Lower leg skin (tissue), 4 donors: ENCODE results near the gene ZNF648. TPM values are rescaled to one million over a fixed set of nuclear protein-coding genes. Genes with fewer than 3 reads are reported as not detected.
A peak's percentile ranks its signal among the peaks of the same experiment; 100 is the strongest.

Source experiments
- DNase-seq, 2 donors: peaks; one replicate each; pipeline ENCODE4 v3.0.0-alpha.2; 2019; ENCODE audit warnings: low spot score in 2 of 2
- H3K4me3 ChIP-seq: fragments of 200-600 bp; sonication (generic); 2 replicates; pipeline ENCODE4 v1.5.1; 2017; ENCODE audit warnings: mild to moderate bottlenecking, low read depth; ENCODE audit not compliant: poor library complexity, severe bottlenecking
- POLR2A ChIP-seq, 2 donors: fragments of 450-650 bp; IDR thresholded peaks; one replicate each; pipeline ENCODE4 v1.6.1; 2016 to 2017; ENCODE audit warnings: antibody characterized with exemption in 2 of 2, mild to moderate bottlenecking in 1 of 2, moderate library complexity in 1 of 2
- WGBS, 2 donors: methylation state at CpG; one replicate each; pipeline ENCODE4 v1.1.5; 2018; 5-methylcytosine and 5-hydroxymethylcytosine counted together
- intact Hi-C: fragments of 100-400 bp; cut with DNase I; formaldehyde crosslinking; loops from one replicate; pipeline ENCODE4 v1.15.0; 2023; ENCODE audit warnings: low total_unique reads
- total RNA-seq, 4 donors: library from RNA; depleted of rRNA; stranded (reverse); fragments of >200 nt; gene quantifications; one replicate each; pipeline ENCODE4 v1.1.0, GENCODE V29; 2016
- TF ChIP-seq, protein P1 (sequence below), 3 donors: fragments of 450-650 bp; IDR thresholded peaks; one replicate each; pipeline ENCODE4 v1.5.1; 2016; ENCODE audit warnings: antibody characterized with exemption in 3 of 3, mild to moderate bottlenecking in 3 of 3, moderate library complexity in 2 of 3

ZNF648 gene
- total RNA-seq, 4 donors from 2014 or later: 0.04 to 0.57 (median 0.09) TPM

DNA sequence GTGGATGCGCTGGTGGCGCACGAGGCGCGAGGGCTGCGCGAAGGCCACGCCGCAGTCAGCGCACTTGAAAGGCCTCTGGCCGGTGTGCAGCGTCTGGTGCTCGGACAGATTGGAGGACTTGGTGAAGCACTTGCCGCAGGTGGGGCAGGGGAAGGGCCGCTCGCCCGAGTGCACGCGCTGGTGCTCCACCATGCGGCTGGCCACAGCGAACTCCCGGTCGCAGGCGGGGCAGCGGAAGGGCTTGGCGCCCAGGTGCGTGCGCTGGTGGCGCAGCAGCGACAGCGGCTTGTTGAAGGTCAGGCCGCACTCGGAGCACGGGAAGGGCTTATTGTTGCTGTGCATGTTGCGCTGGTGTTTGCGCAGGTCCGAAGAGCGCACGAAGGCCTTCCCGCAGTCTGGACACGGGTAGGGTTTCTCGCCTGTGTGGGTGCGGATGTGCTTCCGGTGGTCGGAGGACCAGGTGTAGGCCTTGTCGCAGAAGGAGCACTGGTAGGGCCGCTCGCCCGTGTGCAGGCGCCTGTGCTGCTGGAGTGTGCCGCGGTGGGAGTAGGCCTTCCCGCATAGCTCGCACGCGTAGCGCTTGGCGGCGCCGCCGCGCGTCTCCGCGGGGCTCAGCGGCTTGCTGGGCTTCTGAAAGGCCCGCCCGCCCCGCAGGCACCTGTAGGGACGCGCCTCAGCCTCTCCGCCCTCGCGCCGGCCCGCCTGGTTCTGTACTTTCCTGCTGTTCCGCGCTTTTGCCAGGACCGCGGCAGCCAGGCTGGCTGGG, 4.7 kb downstream of the ZNF648 start:
- 28 to 40% methylated on average over 59 to 66 of the region's 80 CpGs for WGBS, 2 donors
- no peak overlapping the region for H3K4me3 ChIP-seq
- TF ChIP-seq, protein P1, sequence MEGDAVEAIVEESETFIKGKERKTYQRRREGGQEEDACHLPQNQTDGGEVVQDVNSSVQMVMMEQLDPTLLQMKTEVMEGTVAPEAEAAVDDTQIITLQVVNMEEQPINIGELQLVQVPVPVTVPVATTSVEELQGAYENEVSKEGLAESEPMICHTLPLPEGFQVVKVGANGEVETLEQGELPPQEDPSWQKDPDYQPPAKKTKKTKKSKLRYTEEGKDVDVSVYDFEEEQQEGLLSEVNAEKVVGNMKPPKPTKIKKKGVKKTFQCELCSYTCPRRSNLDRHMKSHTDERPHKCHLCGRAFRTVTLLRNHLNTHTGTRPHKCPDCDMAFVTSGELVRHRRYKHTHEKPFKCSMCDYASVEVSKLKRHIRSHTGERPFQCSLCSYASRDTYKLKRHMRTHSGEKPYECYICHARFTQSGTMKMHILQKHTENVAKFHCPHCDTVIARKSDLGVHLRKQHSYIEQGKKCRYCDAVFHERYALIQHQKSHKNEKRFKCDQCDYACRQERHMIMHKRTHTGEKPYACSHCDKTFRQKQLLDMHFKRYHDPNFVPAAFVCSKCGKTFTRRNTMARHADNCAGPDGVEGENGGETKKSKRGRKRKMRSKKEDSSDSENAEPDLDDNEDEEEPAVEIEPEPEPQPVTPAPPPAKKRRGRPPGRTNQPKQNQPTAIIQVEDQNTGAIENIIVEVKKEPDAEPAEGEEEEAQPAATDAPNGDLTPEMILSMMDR (IDR thresholded peaks at IDR 0.05): no peak
- no peak for TF ChIP-seq POLR2A (IDR thresholded peaks at IDR 0.05)
- DNase-seq: no peak
- intact Hi-C loops: no loop called here

DNA sequence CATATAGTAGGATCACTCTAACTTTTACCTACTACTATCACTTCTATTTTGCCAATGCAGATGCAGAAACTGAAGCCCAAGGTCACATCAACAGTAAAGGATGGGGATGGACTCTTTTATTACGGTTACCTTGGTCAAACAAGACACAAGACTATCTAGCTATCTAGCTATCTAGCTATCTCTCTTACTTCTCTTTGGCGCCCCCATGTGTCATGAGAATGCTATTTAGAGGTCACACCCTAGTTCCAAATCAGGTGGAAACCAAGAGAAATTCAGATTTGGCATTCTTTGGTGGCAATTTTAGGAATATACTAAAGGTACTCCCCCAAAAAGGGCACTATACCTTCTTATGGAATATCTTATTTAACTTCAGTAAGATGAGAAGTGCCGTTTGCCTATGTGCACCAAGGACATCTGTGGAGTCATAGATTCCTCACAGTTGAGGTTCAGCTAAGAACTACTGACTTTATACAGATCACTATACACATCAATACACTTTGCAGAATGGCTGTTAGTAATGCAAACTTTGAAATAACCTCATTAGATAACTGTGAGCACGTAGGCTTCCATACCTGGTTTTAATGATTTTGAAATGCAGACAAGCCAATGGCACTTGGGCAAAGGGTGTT, 6.7 kb downstream of the ZNF648 start:
- no peak overlapping the region for H3K4me3 ChIP-seq
- DNase-seq: peak in 1 of 2 donors; percentile 45
- no peak for TF ChIP-seq POLR2A (IDR thresholded peaks at IDR 0.05)
- TF ChIP-seq, protein P1 (IDR thresholded peaks at IDR 0.05): no peak
- intact Hi-C loops: no loop called here
- WGBS, 2 donors: 45 to 46% methylated on average over 4 of the region's 4 CpGs

DNA sequence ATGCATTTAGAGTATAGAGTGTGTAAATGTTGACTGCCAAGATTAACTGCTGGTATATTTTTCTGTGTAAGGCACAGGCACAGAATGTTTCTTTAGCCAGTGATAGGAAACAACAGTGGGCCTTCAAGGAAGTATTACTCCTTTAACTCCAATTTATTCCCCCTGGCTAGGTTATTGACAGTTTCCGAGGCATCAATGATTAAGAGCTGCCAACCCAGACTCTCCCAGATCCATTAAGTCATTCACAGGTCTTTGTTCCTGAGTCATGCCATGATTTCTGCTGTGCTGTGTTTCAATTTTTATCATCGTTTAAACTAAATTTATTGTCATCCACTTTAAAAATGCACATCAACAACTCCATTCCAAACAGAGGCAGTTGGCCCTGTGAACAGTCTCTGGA, 9.2 kb downstream of the ZNF648 start:
- intact Hi-C loops: no loop called here
- WGBS, 2 donors: 75 to 85% methylated on average over 2 of the region's 2 CpGs
- TF ChIP-seq, protein P1 (IDR thresholded peaks at IDR 0.05): no peak
- TF ChIP-seq POLR2A (IDR thresholded peaks at IDR 0.05): no peak
- no peak overlapping the region for H3K4me3 ChIP-seq
- no peak for DNase-seq

DNA sequence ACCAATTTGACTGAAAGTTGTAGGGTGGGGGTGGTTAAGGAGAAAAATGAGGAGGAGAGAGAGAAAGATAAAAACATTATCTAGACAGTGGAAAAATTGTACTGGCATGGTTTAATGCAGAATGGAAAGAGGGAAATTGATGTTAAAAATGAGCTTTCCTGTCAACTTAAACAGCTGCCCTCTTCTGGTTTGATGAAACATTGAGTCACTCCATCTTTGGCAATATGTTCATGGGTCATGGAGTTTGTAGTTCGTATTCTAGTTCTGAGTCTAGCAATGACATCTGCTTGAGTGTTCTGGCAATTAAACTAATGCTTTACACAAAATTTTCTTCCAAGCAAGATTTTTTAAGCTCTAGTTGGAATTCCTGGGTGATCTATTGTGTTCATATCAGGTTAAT, 9.6 kb downstream of the ZNF648 start:
- intact Hi-C loops: no loop called here
- H3K4me3 ChIP-seq: no peak overlapping the region
- no peak for DNase-seq
- WGBS, 2 donors: 33 to 51% methylated on average over 1 of the region's 1 CpG
- TF ChIP-seq, protein P1 (IDR thresholded peaks at IDR 0.05): no peak
- no peak for TF ChIP-seq POLR2A (IDR thresholded peaks at IDR 0.05)

DNA sequence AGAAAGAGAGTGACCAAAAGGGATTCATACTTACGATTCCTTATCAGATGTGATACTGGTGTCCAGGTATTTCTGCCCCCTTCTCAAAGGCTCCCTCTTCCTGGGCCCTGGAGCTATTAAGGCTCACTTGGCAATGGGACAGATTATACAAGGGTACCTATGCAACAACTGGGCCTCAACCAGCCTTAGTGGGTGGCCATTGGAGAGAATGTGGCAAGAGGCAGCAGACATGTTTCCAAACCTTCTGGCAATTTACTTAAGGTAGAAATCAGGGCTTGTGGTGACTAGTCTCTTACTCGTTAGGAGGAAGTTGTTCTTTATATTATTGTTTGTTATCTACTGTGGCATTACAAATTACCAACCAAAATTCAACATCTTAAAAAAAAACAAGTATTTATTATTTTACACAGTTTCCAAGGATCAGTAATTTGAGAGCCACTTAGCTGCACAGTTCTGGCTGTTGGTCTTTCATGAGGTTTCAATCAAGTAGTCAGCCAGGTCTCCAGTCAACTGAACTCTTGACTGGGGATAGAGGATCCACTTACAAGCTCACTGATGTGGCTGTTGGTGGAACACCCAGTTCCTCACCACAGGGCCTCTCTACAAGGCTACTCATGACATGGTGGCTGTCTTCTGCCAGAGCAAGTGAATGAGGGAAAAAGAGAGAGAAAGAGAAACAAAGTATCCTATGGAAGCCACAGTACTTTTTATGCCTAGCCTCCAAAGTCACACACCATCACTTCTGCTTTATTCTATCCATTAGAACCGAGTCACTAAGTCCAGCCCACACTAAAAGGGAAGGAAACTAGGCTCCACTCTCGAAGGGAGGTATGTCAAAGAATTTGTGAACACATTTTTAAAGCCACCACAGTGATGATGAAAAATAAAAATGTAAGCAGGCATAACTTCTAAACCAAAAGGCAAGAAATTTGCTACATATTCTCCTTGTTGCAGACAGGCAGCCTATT, 10.7 kb downstream of the ZNF648 start:
- intact Hi-C loops: no loop called here
- no peak for TF ChIP-seq POLR2A (IDR thresholded peaks at IDR 0.05)
- TF ChIP-seq, protein P1 (IDR thresholded peaks at IDR 0.05): no peak
- DNase-seq: no peak
- 66 to 74% methylated on average over 4 of the region's 4 CpGs for WGBS, 2 donors
- no peak overlapping the region for H3K4me3 ChIP-seq
